GM23248 (cell line): ENCODE results near the gene NOX4. TPM values are rescaled to one million over a fixed set of nuclear protein-coding genes. Genes with fewer than 3 reads are reported as not detected.

Source experiments
- DNase-seq: peaks from one replicate; pipeline ENCODE4 v3.0.0-alpha.2; 2015
- H2AFZ ChIP-seq: fragments of 200-600 bp; sonication (generic); 2 replicates; pipeline ENCODE4 v1.6.1; 2016; ENCODE audit warnings: antibody characterized with exemption
- H3F3A ChIP-seq: fragments of 200-600 bp; sonication (generic); 2 replicates; pipeline ENCODE4 v1.6.1; 2016; ENCODE audit warnings: mild to moderate bottlenecking, antibody characterized with exemption, mixed run types; ENCODE audit not compliant: insufficient read depth
- H3K27ac ChIP-seq: fragments of 200-600 bp; sonication (generic); 2 replicates; pipeline ENCODE4 v1.5.1; 2016; ENCODE audit warnings: mild to moderate bottlenecking
- H3K27me3 ChIP-seq: fragments of 200-600 bp; sonication (generic); replicated peaks from 2 replicates; pipeline ENCODE4 v1.6.1; 2016; ENCODE audit warnings: mild to moderate bottlenecking; ENCODE audit not compliant: insufficient read depth
- H3K36me3 ChIP-seq: fragments of 200-600 bp; sonication (generic); 2 replicates; pipeline ENCODE4 v1.6.1; 2016; ENCODE audit warnings: low read depth, mild to moderate bottlenecking
- H3K4me1 ChIP-seq: fragments of 200-600 bp; sonication (generic); 2 replicates; pipeline ENCODE4 v1.6.1; 2016; ENCODE audit warnings: mild to moderate bottlenecking; ENCODE audit not compliant: insufficient read depth
- H3K4me2 ChIP-seq: fragments of 200-600 bp; sonication (generic); one replicate; pipeline ENCODE4 v1.6.1; 2016; ENCODE audit warnings: mild to moderate bottlenecking; ENCODE audit not compliant: unreplicated experiment
- H3K4me3 ChIP-seq: fragments of 200-600 bp; sonication (generic); 2 replicates; pipeline ENCODE4 v1.5.1; 2016; ENCODE audit warnings: mild to moderate bottlenecking
- H3K79me2 ChIP-seq: fragments of 200-600 bp; sonication (generic); 2 replicates; pipeline ENCODE4 v1.6.1; 2016; ENCODE audit warnings: mild to moderate bottlenecking; ENCODE audit not compliant: insufficient read depth
- H3K9ac ChIP-seq: fragments of 200-600 bp; sonication (generic); 2 replicates; pipeline ENCODE4 v1.6.1; 2016; ENCODE audit warnings: mild to moderate bottlenecking
- H3K9me2 ChIP-seq: fragments of 200-600 bp; sonication (generic); 2 replicates; pipeline ENCODE4 v1.6.1; 2016; ENCODE audit warnings: mixed run types, mild to moderate bottlenecking, moderate library complexity; ENCODE audit not compliant: insufficient read depth
- H3K9me3 ChIP-seq: fragments of 200-600 bp; sonication (generic); one replicate; pipeline ENCODE4 v1.6.1; 2017; ENCODE audit warnings: low read depth
- H4K20me1 ChIP-seq: fragments of 200-600 bp; sonication (generic); 2 replicates; pipeline ENCODE4 v1.6.0; 2016; ENCODE audit not compliant: insufficient read depth
- EZH2 ChIP-seq: fragments of 200-600 bp; sonication (generic); IDR thresholded peaks from 2 replicates; pipeline ENCODE4 v1.6.1; 2018; ENCODE audit warnings: antibody characterized with exemption, mild to moderate bottlenecking; ENCODE audit not compliant: insufficient read depth, poor library complexity, severe bottlenecking
- EZH2phosphoT487 ChIP-seq: fragments of 200-600 bp; sonication (generic); IDR thresholded peaks from 2 replicates; pipeline ENCODE4 v1.6.1; 2018; ENCODE audit warnings: antibody characterized with exemption, moderate library complexity, mild to moderate bottlenecking, low read depth; ENCODE audit not compliant: insufficient read depth
- WGBS, 2 experiments: methylation state at CpG; one replicate each; pipeline ENCODE4 v1.1.6; 2015 to 2017; ENCODE audit warnings: low lambda C conversion rate in 2 of 2, low coverage in 1 of 2; ENCODE audit errors: missing lambda C conversion rate in 2 of 2; 5-methylcytosine and 5-hydroxymethylcytosine counted together
- in situ Hi-C: fragments of 300-500 bp; cut with MboI; formaldehyde crosslinking; loops from 2 replicates; pipeline ENCODE4 v1.15.0; 2020
- polyA plus RNA-seq: library from polyadenylated mRNA; unstranded; fragments of >200 nt; fragmentation: Nextera tagmentation; extraction: Ambion mirVana; gene quantifications from 2 replicates; pipeline ENCODE4 v1.2.1, GENCODE V29; 2016
- total RNA-seq: library from RNA; depleted of rRNA; stranded (reverse); fragments of >200 nt; shearing (Covaris generic); gene quantifications from 2 replicates; pipeline ENCODE4 v1.2.3, GENCODE V29; 2014

Gene NOX4
- total and polyA plus RNA-seq, 2 experiments from 2014 or later = 0.54 to 1.4 TPM

DNA sequence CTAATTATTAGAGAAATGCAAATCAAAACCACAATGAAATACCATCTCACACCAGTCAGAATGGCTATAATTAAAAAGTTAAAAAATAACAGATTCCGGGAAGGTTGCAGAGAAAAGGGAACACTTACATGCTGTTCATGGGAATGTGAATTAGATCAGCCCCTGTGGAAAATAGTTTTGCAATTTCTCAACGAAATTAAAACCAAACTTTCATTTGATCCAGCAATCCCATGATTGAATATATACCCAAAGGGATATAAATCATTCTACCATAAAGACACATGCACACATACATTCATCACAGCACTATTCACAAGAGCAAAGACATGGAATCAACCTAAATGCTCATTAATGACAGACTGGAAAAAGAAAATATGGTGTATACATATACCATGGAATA is 32.5 kb downstream of the NOX4 start:
- TF ChIP-seq EZH2phosphoT487 (no peak), EZH2 (no peak)
- no peak overlapping the region for H2AFZ ChIP-seq
- no peaks in the 10 kb centered on the region for H3K9me2 ChIP-seq
- no peaks in the 10 kb centered on the region for H3K27me3 ChIP-seq
- H3K27ac ChIP-seq = no peak overlapping the region
- H3K4me2 ChIP-seq = no peak overlapping the region
- DNase-seq = no peak
- H3K4me3 ChIP-seq = no peak overlapping the region
- H3F3A ChIP-seq = no peaks in the 10 kb centered on the region
- no peaks in the 10 kb centered on the region for H4K20me1 ChIP-seq
- no peaks in the 10 kb centered on the region for H3K9me3 ChIP-seq
- H3K36me3 ChIP-seq = no peaks in the 10 kb centered on the region
- no peaks in the 10 kb centered on the region for H3K4me1 ChIP-seq
- no peak overlapping the region for H3K9ac ChIP-seq
- WGBS, 2 experiments = 4% methylated on average over 2 of the region's 2 CpGs
- in situ Hi-C loops = no loop called here
- no peaks in the 10 kb centered on the region for H3K79me2 ChIP-seq

DNA sequence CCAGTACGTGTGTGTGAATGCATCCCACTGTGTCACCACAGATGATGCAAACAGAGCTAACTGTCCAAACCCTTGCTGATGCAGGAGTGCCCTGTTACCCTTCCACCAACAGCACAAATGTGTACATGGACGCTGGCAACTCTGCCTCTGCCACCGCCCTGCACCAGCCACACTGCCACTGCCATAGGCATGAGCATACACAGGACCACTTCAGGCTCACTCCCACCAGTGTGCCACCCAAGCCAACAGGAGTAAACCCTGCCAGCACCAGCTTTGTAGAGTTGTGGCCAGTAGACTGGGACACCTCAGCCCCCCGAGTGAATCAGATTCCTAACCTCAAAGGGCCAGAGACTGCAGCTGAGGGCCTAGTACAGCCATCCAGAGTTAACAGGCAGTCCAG is 34.0 kb downstream of the NOX4 start:
- no peak for TF ChIP-seq EZH2
- TF ChIP-seq EZH2phosphoT487 = no peak
- WGBS, 2 experiments = 62 to 75% methylated on average over 4 of the region's 4 CpGs

DNA sequence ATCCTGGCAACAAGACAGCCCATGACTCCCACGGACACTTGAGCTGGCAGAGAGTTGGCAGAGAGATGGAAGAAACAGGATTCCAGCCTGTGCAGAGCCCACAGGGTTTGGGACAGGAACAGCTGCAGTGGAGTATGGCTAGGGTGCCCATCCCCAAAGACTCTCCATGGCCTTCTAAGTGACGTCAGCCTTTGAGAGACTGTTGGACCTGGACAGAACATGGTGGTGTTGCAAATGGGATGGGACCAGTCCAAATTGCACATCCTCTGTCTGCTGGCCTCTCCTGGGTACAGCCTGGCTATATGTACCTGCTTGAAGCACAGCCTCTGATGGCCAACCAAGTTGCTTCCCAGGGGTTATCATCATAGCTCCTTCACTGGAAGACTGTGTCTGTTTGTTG is 34.5 kb downstream of the NOX4 start:
- in situ Hi-C loops = no loop called here
- DNase-seq = no peak
- Histone ChIP-seq H3K9ac (no peak overlapping the region), H3K27ac (no peak overlapping the region), H2AFZ (no peak overlapping the region), H3K4me1 (no peaks in the 10 kb centered on the region), H3K36me3 (no peaks in the 10 kb centered on the region), H3F3A (no peaks in the 10 kb centered on the region), H4K20me1 (no peaks in the 10 kb centered on the region), H3K4me3 (no peak overlapping the region), H3K4me2 (no peak overlapping the region), H3K27me3 (no peaks in the 10 kb centered on the region), H3K9me2 (no peaks in the 10 kb centered on the region), H3K9me3 (no peaks in the 10 kb centered on the region), H3K79me2 (no peaks in the 10 kb centered on the region)
- 44 to 55% methylated on average over 2 of the region's 2 CpGs for WGBS, 2 experiments
- TF ChIP-seq EZH2phosphoT487 (no peak), EZH2 (no peak)

More for the DNA sequence above, 34.0 kb downstream of the NOX4 start:
- no peaks in the 10 kb centered on the region for H3K36me3 ChIP-seq
- H3K4me3 ChIP-seq = no peak overlapping the region
- no peak overlapping the region for H3K27ac ChIP-seq
- no peaks in the 10 kb centered on the region for H3K27me3 ChIP-seq
- no peaks in the 10 kb centered on the region for H4K20me1 ChIP-seq
- in situ Hi-C loops = no loop called here
- no peak overlapping the region for H3K4me2 ChIP-seq
- no peaks in the 10 kb centered on the region for H3K9me3 ChIP-seq
- H2AFZ ChIP-seq = no peak overlapping the region
- H3K9ac ChIP-seq = no peak overlapping the region
- H3K4me1 ChIP-seq = no peaks in the 10 kb centered on the region
- DNase-seq = no peak
- no peaks in the 10 kb centered on the region for H3K79me2 ChIP-seq
- H3K9me2 ChIP-seq = no peaks in the 10 kb centered on the region
- no peaks in the 10 kb centered on the region for H3F3A ChIP-seq

DNA sequence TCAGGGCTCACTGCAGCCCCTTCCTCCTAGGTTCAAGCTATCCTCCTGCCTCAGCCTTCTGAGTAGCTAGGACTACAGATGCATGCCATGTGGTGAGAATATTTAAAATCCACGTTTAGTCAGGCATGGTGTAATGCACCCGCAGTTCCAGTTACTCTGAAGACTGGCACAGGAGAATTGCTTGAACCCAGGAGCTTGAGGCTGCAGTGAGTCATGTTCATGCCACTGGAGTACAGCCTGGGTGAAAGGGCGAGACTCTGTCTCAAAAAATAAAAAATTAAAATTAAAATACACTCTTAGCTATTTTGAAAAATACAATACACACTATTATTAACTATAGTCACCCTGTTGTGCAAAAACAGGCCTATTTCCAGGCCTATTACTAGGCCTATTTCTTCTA is 38.4 kb downstream of the NOX4 start:
- H3K36me3 ChIP-seq = no peaks in the 10 kb centered on the region

DNA sequence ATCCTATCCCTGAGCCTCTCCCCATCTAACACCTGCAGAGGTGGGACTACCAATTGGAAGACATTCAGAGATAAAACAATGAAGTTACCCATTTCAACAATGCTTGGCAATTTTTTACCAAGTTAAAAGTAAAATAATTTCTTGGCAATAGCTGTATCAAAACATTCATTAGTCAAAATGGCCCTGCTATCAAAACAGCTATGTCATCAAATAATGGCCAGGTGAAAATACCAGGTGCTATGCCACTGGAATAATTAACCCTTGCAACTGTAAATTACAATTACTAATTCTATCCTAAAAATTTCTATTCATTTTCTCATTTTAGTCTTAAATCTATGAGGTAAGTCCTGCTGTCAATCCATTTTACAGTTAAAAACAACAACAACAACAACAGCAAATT is 43.3 kb downstream of the NOX4 start:
- Histone ChIP-seq H2AFZ (no peak overlapping the region), H3K9me3 (no peaks in the 10 kb centered on the region), H3F3A (no peaks in the 10 kb centered on the region), H3K9me2 (no peaks in the 10 kb centered on the region), H4K20me1 (no peaks in the 10 kb centered on the region), H3K27ac (no peak overlapping the region), H3K4me1 (no peaks in the 10 kb centered on the region), H3K79me2 (no peaks in the 10 kb centered on the region), H3K36me3 (no peaks in the 10 kb centered on the region), H3K27me3 (no peaks in the 10 kb centered on the region), H3K9ac (no peak overlapping the region), H3K4me2 (no peak overlapping the region), H3K4me3 (no peak overlapping the region)
- no peak for DNase-seq
- no peak for TF ChIP-seq EZH2phosphoT487
- no peak for TF ChIP-seq EZH2
- in situ Hi-C loops = no loop called here

More for the DNA sequence above, 38.4 kb downstream of the NOX4 start:
- no peak overlapping the region for H2AFZ ChIP-seq
- H3K27me3 ChIP-seq = no peaks in the 10 kb centered on the region
- H3K79me2 ChIP-seq = no peaks in the 10 kb centered on the region
- no peak overlapping the region for H3K9ac ChIP-seq
- no peak for TF ChIP-seq EZH2phosphoT487
- TF ChIP-seq EZH2 = no peak
- in situ Hi-C loops = no loop called here
- no peaks in the 10 kb centered on the region for H3K9me3 ChIP-seq
- H3K9me2 ChIP-seq = no peaks in the 10 kb centered on the region
- no peak for DNase-seq
- H3K4me3 ChIP-seq = no peak overlapping the region
- 54 to 69% methylated on average over 3 of the region's 3 CpGs for WGBS, 2 experiments
- no peaks in the 10 kb centered on the region for H4K20me1 ChIP-seq
- H3K27ac ChIP-seq = no peak overlapping the region
- H3K4me2 ChIP-seq = no peak overlapping the region
- H3F3A ChIP-seq = no peaks in the 10 kb centered on the region
- H3K4me1 ChIP-seq = no peaks in the 10 kb centered on the region
